ENCODE data around the gene S100A2. TPM values are rescaled to one million over a fixed set of nuclear protein-coding genes. Genes with fewer than 3 reads are reported as not detected.

The S100A2 gene
- total and polyA plus RNA-seq, 2 of the 13 experiments (the other 11 are each of a cell fraction or from before 2014, with no cell fraction given), result 1.2 TPM

DNA sequence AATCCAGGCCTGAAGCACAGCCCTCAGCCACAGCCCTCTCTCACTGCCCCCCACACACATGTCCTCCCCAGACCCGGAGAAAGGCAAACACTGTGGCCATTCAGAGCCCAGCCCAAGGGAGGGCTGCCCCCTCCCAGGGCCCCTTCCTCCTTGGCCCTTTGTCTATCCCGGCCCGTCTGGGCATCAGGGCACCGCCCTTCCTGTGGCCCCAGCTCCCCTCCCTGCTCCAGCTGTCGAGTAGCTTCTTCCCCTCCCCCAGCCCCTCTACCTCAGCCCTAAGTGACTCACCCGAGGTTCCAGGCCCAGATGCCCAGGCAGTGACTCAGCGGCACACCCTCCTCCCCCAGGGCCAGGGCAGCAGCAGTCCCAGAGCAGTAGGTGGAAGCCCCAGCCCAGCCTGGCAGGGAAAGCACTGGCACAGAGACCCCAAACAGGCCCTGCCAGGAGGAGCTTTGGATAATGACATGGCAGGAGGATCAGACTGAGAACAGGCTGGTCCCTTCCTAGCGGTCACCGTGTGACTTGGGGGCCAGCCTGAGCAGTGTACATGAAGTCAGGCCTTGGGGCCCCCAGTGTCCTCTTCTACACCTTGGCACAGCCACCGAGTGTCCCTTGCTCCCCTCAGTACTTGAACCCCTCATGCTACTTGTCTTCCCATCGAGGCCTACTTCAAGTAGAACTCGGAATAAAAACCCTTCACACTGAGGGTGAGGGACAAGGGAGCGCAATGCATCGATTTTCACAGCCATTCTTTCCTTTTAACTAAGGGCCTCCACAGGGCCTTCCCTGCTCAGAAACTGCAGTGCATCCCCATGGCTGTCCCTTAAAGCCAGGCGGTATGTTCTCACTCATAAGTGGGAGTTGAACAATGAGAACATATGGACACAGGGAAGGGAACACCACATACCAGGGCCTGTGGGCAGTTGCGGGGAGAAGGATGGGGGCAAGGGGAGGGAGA, 1.0 kb upstream of the S100A2 start (continued):
- TF ChIP-seq MNT (IDR thresholded peaks at IDR 0.05) (no peak), CENPX (CRISPR knock-in tag; IDR thresholded peaks at IDR 0.05) (no peak), NAIF1 (CRISPR knock-in tag; IDR thresholded peaks at IDR 0.05; ENCODE audit: borderline replicate concordance) (no peak), ASH2L (IDR thresholded peaks at IDR 0.05; ENCODE audit: insufficient read length, low read depth, low read length) (no peak), ZNF235 (CRISPR knock-in tag; IDR thresholded peaks at IDR 0.05; ENCODE audit: borderline replicate concordance) (no peak), ZBTB43 (CRISPR knock-in tag; conservative IDR thresholded peaks at IDR 0.05) (no peak)
- TF ChIP-seq, protein P1, sequence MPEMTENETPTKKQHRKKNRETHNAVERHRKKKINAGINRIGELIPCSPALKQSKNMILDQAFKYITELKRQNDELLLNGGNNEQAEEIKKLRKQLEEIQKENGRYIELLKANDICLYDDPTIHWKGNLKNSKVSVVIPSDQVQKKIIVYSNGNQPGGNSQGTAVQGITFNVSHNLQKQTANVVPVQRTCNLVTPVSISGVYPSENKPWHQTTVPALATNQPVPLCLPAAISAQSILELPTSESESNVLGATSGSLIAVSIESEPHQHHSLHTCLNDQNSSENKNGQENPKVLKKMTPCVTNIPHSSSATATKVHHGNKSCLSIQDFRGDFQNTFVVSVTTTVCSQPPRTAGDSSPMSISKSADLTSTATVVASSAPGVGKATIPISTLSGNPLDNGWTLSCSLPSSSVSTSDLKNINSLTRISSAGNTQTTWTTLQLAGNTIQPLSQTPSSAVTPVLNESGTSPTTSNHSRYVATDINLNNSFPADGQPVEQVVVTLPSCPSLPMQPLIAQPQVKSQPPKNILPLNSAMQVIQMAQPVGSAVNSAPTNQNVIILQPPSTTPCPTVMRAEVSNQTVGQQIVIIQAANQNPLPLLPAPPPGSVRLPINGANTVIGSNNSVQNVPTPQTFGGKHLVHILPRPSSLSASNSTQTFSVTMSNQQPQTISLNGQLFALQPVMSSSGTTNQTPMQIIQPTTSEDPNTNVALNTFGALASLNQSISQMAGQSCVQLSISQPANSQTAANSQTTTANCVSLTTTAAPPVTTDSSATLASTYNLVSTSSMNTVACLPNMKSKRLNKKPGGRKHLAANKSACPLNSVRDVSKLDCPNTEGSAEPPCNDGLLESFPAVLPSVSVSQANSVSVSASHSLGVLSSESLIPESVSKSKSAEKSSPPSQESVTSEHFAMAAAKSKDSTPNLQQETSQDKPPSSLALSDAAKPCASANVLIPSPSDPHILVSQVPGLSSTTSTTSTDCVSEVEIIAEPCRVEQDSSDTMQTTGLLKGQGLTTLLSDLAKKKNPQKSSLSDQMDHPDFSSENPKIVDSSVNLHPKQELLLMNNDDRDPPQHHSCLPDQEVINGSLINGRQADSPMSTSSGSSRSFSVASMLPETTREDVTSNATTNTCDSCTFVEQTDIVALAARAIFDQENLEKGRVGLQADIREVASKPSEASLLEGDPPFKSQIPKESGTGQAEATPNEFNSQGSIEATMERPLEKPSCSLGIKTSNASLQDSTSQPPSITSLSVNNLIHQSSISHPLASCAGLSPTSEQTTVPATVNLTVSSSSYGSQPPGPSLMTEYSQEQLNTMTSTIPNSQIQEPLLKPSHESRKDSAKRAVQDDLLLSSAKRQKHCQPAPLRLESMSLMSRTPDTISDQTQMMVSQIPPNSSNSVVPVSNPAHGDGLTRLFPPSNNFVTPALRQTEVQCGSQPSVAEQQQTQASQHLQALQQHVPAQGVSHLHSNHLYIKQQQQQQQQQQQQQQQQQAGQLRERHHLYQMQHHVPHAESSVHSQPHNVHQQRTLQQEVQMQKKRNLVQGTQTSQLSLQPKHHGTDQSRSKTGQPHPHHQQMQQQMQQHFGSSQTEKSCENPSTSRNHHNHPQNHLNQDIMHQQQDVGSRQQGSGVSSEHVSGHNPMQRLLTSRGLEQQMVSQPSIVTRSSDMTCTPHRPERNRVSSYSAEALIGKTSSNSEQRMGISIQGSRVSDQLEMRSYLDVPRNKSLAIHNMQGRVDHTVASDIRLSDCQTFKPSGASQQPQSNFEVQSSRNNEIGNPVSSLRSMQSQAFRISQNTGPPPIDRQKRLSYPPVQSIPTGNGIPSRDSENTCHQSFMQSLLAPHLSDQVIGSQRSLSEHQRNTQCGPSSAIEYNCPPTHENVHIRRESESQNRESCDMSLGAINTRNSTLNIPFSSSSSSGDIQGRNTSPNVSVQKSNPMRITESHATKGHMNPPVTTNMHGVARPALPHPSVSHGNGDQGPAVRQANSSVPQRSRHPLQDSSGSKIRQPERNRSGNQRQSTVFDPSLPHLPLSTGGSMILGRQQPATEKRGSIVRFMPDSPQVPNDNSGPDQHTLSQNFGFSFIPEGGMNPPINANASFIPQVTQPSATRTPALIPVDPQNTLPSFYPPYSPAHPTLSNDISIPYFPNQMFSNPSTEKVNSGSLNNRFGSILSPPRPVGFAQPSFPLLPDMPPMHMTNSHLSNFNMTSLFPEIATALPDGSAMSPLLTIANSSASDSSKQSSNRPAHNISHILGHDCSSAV (CRISPR knock-in tag; IDR thresholded peaks at IDR 0.05; ENCODE audit: borderline replicate concordance), result no peak
- TF ChIP-seq, protein P2, sequence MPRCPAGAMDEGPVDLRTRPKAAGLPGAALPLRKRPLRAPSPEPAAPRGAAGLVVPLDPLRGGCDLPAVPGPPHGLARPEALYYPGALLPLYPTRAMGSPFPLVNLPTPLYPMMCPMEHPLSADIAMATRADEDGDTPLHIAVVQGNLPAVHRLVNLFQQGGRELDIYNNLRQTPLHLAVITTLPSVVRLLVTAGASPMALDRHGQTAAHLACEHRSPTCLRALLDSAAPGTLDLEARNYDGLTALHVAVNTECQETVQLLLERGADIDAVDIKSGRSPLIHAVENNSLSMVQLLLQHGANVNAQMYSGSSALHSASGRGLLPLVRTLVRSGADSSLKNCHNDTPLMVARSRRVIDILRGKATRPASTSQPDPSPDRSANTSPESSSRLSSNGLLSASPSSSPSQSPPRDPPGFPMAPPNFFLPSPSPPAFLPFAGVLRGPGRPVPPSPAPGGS (CRISPR knock-in tag; IDR thresholded peaks at IDR 0.05), result no peak
- TF ChIP-seq, protein P3, sequence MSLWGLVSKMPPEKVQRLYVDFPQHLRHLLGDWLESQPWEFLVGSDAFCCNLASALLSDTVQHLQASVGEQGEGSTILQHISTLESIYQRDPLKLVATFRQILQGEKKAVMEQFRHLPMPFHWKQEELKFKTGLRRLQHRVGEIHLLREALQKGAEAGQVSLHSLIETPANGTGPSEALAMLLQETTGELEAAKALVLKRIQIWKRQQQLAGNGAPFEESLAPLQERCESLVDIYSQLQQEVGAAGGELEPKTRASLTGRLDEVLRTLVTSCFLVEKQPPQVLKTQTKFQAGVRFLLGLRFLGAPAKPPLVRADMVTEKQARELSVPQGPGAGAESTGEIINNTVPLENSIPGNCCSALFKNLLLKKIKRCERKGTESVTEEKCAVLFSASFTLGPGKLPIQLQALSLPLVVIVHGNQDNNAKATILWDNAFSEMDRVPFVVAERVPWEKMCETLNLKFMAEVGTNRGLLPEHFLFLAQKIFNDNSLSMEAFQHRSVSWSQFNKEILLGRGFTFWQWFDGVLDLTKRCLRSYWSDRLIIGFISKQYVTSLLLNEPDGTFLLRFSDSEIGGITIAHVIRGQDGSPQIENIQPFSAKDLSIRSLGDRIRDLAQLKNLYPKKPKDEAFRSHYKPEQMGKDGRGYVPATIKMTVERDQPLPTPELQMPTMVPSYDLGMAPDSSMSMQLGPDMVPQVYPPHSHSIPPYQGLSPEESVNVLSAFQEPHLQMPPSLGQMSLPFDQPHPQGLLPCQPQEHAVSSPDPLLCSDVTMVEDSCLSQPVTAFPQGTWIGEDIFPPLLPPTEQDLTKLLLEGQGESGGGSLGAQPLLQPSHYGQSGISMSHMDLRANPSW (CRISPR knock-in tag; IDR thresholded peaks at IDR 0.05; ENCODE audit: borderline replicate concordance), result no peak

All from HepG2 (cell line).